A673 (cell line): ENCODE results near the gene MACC1.

Experiments used
- CTCF ChIP-seq: fragments of 300-800, 200-600 bp; sonication (generic); conservative IDR thresholded peaks from 2 replicates; pipeline ENCODE4 v1.5.1; 2017; ENCODE audit warnings: low read depth, mild to moderate bottlenecking, antibody characterized with exemption, low read length, moderate library complexity, mixed read lengths
- EZH2 ChIP-seq: fragments of 200-600 bp; sonication (generic); IDR thresholded peaks from 2 replicates; pipeline ENCODE4 v1.6.1; 2017; ENCODE audit warnings: borderline replicate concordance, low read depth, mild to moderate bottlenecking, mixed read lengths, antibody characterized with exemption, low read length; ENCODE audit not compliant: poor library complexity, severe bottlenecking

GRCh38 chr7:20113427-20114027 is 103.7 kb downstream of the MACC1 start:
- TF ChIP-seq EZH2 (no peak), CTCF (no peak)
